ENCODE results near the gene LRRC51.

LRRC51 gene

DNA sequence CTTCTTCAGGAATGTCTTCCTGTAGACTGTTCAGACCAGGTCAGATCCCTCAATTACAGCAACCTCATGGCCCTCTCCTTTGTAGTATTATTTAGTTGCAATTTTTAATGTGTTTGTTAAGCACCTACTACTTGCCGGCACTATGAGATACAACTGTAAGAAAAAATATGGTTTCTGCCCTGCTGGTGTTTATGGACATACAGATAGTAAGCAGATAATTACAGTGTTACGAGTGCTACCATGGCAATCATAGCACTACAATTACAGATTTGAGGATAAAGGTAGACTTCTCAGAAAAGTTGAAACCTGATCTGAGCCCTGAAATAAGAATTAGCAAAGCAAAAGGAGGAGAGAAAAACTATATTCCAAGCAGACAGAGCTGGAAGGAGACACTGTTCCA is 2.8 kb downstream of the LRRC51 start:
- no peak for DNase-seq (ENCODE audit: low spot score)

GRCh38 chr11:72084076-72084475 is 3.4 kb downstream of the LRRC51 start:
- no peak for DNase-seq (ENCODE audit: low spot score)

More for the DNA sequence above, 2.8 kb downstream of the LRRC51 start:
- no peak for TF ChIP-seq CTCF (IDR thresholded peaks at IDR 0.05; ENCODE audit: extremely low read depth, missing control alignments)

GRCh38 chr11:72084965-72085364 is 4.3 kb downstream of the LRRC51 start:
- DNase-seq (ENCODE audit: low spot score) = no peak
- no peak for TF ChIP-seq CTCF (IDR thresholded peaks at IDR 0.05; ENCODE audit: extremely low read depth, missing control alignments)

More at GRCh38 chr11:72084076-72084475, 3.4 kb downstream of the LRRC51 start:
- no peak for TF ChIP-seq CTCF (IDR thresholded peaks at IDR 0.05; ENCODE audit: extremely low read depth, missing control alignments)

DNA sequence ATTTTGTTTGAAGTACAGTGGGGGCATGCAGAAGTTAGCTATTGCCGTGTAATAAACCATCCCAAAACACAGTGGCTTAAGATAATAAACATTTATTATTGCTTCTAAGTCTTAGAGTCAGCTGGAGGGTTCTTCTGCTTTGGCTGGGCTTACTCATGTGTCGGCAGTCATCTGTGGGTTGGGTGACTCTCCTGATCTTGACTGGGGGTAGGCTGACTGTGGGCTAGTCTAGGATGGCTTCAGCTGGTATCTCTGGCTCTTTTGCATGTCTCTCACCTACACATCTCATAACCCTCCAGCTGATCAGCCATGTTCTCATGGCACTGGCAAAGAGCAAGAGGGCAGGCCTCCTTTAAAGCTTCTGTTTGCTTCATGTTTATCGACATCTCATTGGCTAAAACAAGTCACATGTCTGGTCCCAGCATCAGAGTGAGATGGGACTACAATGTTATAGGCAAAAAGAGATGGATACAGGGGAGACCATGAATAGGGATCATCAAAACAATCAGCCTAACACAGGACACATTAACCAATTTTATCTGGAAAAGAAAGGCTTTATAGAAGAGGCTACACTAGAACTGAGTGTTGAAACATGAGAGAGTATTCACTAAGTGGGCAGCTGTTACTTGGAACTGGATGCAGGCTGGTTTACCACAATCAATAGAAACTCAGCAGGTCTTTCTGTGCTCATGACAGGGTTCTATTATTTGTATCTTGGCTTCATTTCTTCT is 5.1 kb downstream of the LRRC51 start:
- TF ChIP-seq CTCF (IDR thresholded peaks at IDR 0.05; ENCODE audit: extremely low read depth, missing control alignments) = no peak
- no peak for DNase-seq (ENCODE audit: low spot score)

DNA sequence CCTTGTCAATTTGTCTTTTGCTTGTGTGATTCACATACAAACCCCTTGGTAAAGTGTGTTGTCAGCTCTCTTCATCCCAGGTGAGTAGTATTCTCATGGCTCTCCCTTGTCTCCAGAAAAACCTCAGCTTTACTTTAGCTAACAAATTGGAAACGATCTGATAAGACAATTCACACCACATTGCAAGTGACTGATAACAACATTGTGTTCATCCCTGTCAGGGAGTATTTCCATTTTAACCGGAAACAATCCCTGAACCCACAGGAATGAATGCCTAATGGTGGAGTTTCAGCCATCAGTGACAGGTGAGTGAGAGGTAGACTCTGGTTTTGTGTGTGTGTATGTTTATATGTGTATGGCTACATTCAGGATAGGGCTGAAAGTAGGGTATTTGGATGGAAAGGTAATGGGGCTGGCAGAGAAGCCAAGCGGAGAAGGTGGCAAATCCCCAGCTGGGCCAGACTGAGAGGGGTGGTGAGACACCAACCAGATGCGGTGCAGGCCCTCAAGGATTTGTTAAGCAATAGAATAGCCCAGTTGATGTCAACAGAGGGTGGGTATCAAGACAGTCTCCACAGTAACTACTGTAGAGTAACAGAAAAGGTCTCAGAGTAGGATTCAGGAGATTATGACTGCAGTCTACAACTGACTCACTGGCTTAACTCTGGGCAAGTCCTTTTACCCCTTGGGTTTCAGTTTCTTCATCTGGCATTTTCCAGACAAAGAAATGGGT is 7.6 kb downstream of the LRRC51 start:
- TF ChIP-seq CTCF (IDR thresholded peaks at IDR 0.05; ENCODE audit: extremely low read depth, missing control alignments) = no peak
- DNase-seq (ENCODE audit: low spot score) = no peak

- TF ChIP-seq CTCF (IDR thresholded peaks at IDR 0.05; ENCODE audit: extremely low read depth, missing control alignments) = peak; percentile 91
- peak; percentile 79 for DNase-seq (ENCODE audit: low spot score)
Observed at GRCh38 chr11:72091292-72091691, 10.6 kb downstream of the LRRC51 start.

DNA sequence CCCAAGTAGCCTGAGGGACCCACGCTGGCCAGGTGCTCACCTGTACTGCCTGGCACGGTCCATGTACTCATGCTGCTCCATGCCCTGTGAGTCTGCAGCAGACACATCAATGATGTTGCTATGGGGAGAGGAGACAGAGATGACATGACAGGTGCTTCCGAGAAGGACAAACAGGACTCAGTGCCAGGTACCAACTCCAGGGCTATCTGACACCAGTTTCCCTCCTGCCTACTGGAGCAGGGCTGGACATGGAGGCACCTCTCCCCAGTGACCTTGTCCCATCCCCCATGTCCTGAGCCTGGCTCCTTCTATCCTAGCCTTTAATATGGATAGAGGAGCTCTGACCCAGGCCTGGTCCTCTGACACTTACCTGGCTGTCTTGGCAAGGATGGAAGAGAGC is 18.1 kb downstream of the LRRC51 start:
- DNase-seq (ENCODE audit: low spot score) = no peak
- TF ChIP-seq CTCF (IDR thresholded peaks at IDR 0.05; ENCODE audit: extremely low read depth, missing control alignments) = no peak

Measured in GM20000 (cell line).